ENCODE measurements around the gene CDA. TPM values are rescaled to one million over a fixed set of nuclear protein-coding genes. Genes with fewer than 3 reads are reported as not detected.

The CDA gene
- total RNA-seq, 1 donor from 2014 or later, result not detected

- DNase-seq (ENCODE audit: low spot score in 2 of 2), result no peak
- FAIRE-seq, result no peak
Measured at GRCh38 chr1:20641975-20642374, 53.1 kb downstream of the CDA start.

GRCh38 chr1:20643080-20643479 is 54.2 kb downstream of the CDA start:
- DNase-seq (ENCODE audit: low spot score in 2 of 2), result no peak
- no peak for FAIRE-seq

GRCh38 chr1:20644416-20644815 is 55.5 kb downstream of the CDA start:
- DNase-seq (ENCODE audit: low spot score in 2 of 2), result no peak
- no peak for FAIRE-seq

- DNase-seq (ENCODE audit: low spot score in 2 of 2), result no peak
- FAIRE-seq, result no peak
Measured at GRCh38 chr1:20645414-20645813, 56.5 kb downstream of the CDA start.

- FAIRE-seq, result no peak
- no peak for DNase-seq (ENCODE audit: low spot score in 2 of 2)
Measured at GRCh38 chr1:20648438-20648837, 59.5 kb downstream of the CDA start.

- FAIRE-seq, result no peak
- no peak for DNase-seq (ENCODE audit: low spot score in 2 of 2)
Measured at GRCh38 chr1:20648946-20649345, 60.0 kb downstream of the CDA start.

- FAIRE-seq (no peak), DNase-seq (ENCODE audit: low spot score in 2 of 2) (no peak)
Measured at GRCh38 chr1:20652300-20652699, 63.4 kb downstream of the CDA start.

- FAIRE-seq, result no peak
- peak in 1 of 2 donors; percentile 41 for DNase-seq (ENCODE audit: low spot score in 2 of 2)
Measured at GRCh38 chr1:20654104-20654690, 65.3 kb downstream of the CDA start.

- DNase-seq (ENCODE audit: low spot score in 2 of 2) (no peak), FAIRE-seq (no peak)
Measured at GRCh38 chr1:20657024-20657423, 68.1 kb downstream of the CDA start.

- DNase-seq (ENCODE audit: low spot score in 2 of 2), result no peak
- no peak for FAIRE-seq
Measured at GRCh38 chr1:20658166-20658915, 69.4 kb downstream of the CDA start.

GRCh38 chr1:20660363-20660762 is 71.5 kb downstream of the CDA start:
- no peak for DNase-seq (ENCODE audit: low spot score in 2 of 2)
- FAIRE-seq, result no peak

- DNase-seq (ENCODE audit: low spot score in 2 of 2), result no peak
- FAIRE-seq, result no peak
Measured at GRCh38 chr1:20660847-20661206, 71.9 kb downstream of the CDA start.

GRCh38 chr1:20661207-20662109 is 72.6 kb downstream of the CDA start, which contains the start of gene DDOST:
Gene DDOST (minus strand): TSS chr1:20661369. CDS start chr1:20661350, 19 bp downstream.
- DNase-seq (ENCODE audit: low spot score in 2 of 2) (peak; percentile 92 to 98), FAIRE-seq (peak; percentile 89)

GRCh38 chr1:20662110-20662475 is 73.2 kb downstream of the CDA start:
- FAIRE-seq (no peak), DNase-seq (ENCODE audit: low spot score in 2 of 2) (no peak)

- no peak for FAIRE-seq
- DNase-seq (ENCODE audit: low spot score in 2 of 2), result no peak
Measured at GRCh38 chr1:20663365-20663764, 74.5 kb downstream of the CDA start.

- FAIRE-seq (no peak), DNase-seq (ENCODE audit: low spot score in 2 of 2) (no peak)
Measured at GRCh38 chr1:20663969-20664715, 75.2 kb downstream of the CDA start.

GRCh38 chr1:20665726-20666125 is 76.8 kb downstream of the CDA start:
- DNase-seq (ENCODE audit: low spot score in 2 of 2) (no peak), FAIRE-seq (no peak)

- no peak for FAIRE-seq
- no peak for DNase-seq (ENCODE audit: low spot score in 2 of 2)
Measured at GRCh38 chr1:20666146-20666545, 77.2 kb downstream of the CDA start.

GRCh38 chr1:20666804-20667203 is 77.9 kb downstream of the CDA start:
- FAIRE-seq, result no peak
- DNase-seq (ENCODE audit: low spot score in 2 of 2), result no peak
